Measurements from ENCODE around the gene HNRNPAB.
"Not testable (repeated sequence)": the region's sequence is repeated elsewhere in the genome, so short reads cannot be mapped to it uniquely, and the experiment has no call there.

The HNRNPAB gene

GRCh38 chr5:178186427-178186826 is 17.9 kb upstream of the HNRNPAB start:
- no peaks in the 10 kb centered on the region for H3K27me3 Mint-ChIP-seq
- DNase-seq (ENCODE audit: low spot score in 2 of 2): no peak
- ATAC-seq (replicated peaks; ENCODE audit: extremely low read depth, poor library complexity, severe bottlenecking): no peak
- H3K4me3 Mint-ChIP-seq: no peak overlapping the region
- no peaks in the 10 kb centered on the region for H3K9me3 Mint-ChIP-seq
- no peak overlapping the region for H3K27ac Mint-ChIP-seq (ENCODE audit: low read depth)
- no peaks in the 10 kb centered on the region for H3K4me1 Mint-ChIP-seq
- peaks cover 4% of the 10 kb centered on the region for H3K36me3 Mint-ChIP-seq (ENCODE audit: insufficient read depth)

- DNase-seq (ENCODE audit: low spot score in 2 of 2): no peak
- H3K36me3 Mint-ChIP-seq (ENCODE audit: insufficient read depth): peaks cover 3% of the 10 kb centered on the region
- no peak for ATAC-seq (replicated peaks; ENCODE audit: extremely low read depth, poor library complexity, severe bottlenecking)
- no peaks in the 10 kb centered on the region for H3K9me3 Mint-ChIP-seq
- no peak within 1 kb of the TSS for H3K27ac Mint-ChIP-seq (ENCODE audit: low read depth)
- H3K4me3 Mint-ChIP-seq: no peak within 1 kb of the TSS
- H3K27me3 Mint-ChIP-seq: no peaks in the 10 kb centered on the region
- peaks cover under 1% of the 10 kb centered on the region for H3K4me1 Mint-ChIP-seq
Measured at GRCh38 chr5:178187014-178187413, 17.3 kb upstream of the HNRNPAB start, which contains the start of gene GMCL2. GMCL2 (minus strand) TSS chr5:178187371; CDS start chr5:178187299, 72 bp downstream.

DNA sequence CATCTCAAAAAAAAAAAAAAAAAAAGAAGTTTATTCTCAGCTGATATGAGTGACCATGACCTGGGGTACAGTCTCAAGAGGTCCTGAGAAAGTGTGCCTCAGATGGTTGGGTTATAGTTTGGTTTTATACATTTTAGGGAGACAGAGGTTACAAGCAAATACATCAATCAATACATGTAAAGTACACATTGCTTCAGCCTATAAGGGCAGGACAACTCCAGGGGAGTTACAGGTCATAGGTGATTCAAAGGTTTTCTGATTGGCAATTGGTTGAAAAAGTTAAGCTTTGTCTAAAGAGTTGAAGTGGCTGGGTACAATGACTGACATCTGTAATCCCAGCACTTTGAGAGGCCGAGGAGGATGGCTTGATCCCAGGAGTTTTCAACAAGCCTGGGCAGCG is 14.9 kb upstream of the HNRNPAB start:
- ATAC-seq (replicated peaks; ENCODE audit: extremely low read depth, poor library complexity, severe bottlenecking): no peak
- no peaks in the 10 kb centered on the region for H3K27me3 Mint-ChIP-seq
- H3K27ac Mint-ChIP-seq (ENCODE audit: low read depth): no peak overlapping the region
- no peaks in the 10 kb centered on the region for H3K9me3 Mint-ChIP-seq
- H3K36me3 Mint-ChIP-seq (ENCODE audit: insufficient read depth): peaks cover 2% of the 10 kb centered on the region
- H3K4me3 Mint-ChIP-seq: no peak overlapping the region
- H3K4me1 Mint-ChIP-seq: peaks cover 24% of the 10 kb centered on the region
- no peak for DNase-seq (ENCODE audit: low spot score in 2 of 2)

DNA sequence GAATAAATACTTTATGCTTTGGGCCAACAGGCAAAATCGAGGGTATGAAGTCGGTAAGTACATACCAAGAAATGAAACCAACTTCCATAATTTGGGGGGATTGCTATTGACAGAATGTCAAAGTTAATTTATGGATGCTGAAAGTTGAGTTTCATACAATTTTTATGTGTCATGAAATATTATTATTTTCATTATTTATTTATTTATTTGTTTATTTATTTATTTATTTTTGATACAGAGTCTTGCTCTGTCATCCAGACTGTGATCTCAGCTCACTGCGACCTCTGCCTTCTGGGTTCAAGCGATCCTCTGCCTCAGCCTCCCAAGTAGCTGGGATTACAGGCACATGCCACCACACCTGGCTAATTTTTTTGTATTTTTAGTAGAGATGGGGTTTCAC is 12.7 kb upstream of the HNRNPAB start:
- no peaks in the 10 kb centered on the region for H3K9me3 Mint-ChIP-seq
- no peak for ATAC-seq (replicated peaks; ENCODE audit: extremely low read depth, poor library complexity, severe bottlenecking)
- DNase-seq (ENCODE audit: low spot score in 2 of 2): no peak
- H3K27ac Mint-ChIP-seq (ENCODE audit: low read depth): no peak overlapping the region
- H3K27me3 Mint-ChIP-seq: no peaks in the 10 kb centered on the region
- no peak overlapping the region for H3K4me3 Mint-ChIP-seq
- H3K4me1 Mint-ChIP-seq: peaks cover 31% of the 10 kb centered on the region
- H3K36me3 Mint-ChIP-seq (ENCODE audit: insufficient read depth): peaks cover 2% of the 10 kb centered on the region

DNA sequence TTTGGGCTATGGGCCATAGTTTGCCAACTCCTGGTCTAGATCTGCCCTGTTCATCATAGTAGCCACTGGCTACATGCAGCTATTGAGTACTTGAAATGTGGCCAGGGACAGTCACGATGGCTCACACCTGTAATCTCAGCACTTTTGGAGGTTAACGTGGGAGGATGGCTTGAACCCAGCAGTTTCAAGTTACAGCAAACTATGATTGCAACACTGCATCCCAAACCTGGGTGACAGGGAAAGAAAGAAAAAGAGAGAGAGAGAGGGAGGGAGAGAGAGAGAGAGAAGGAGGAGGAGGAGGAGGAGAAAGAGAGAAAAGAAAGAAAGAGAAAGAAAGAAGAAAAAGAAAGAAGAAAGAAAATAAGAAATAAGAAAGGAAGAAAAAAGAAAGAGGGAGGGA is 12.1 kb upstream of the HNRNPAB start:
- H3K27ac Mint-ChIP-seq (ENCODE audit: low read depth): no peak overlapping the region
- no peak for ATAC-seq (replicated peaks; ENCODE audit: extremely low read depth, poor library complexity, severe bottlenecking)
- H3K9me3 Mint-ChIP-seq: no peaks in the 10 kb centered on the region
- H3K4me3 Mint-ChIP-seq: peak overlapping the region; percentile 51
- H3K4me1 Mint-ChIP-seq: peaks cover 31% of the 10 kb centered on the region
- H3K36me3 Mint-ChIP-seq (ENCODE audit: insufficient read depth): peaks cover 2% of the 10 kb centered on the region
- no peak for DNase-seq (ENCODE audit: low spot score in 2 of 2)
- no peaks in the 10 kb centered on the region for H3K27me3 Mint-ChIP-seq

GRCh38 chr5:178192787-178193186 is 11.5 kb upstream of the HNRNPAB start:
- H3K4me3 Mint-ChIP-seq: peak overlapping the region; percentile 62
- peaks cover 31% of the 10 kb centered on the region for H3K4me1 Mint-ChIP-seq
- H3K36me3 Mint-ChIP-seq (ENCODE audit: insufficient read depth): peaks cover 2% of the 10 kb centered on the region
- DNase-seq (ENCODE audit: low spot score in 2 of 2) (no peak), ATAC-seq (replicated peaks; ENCODE audit: extremely low read depth, poor library complexity, severe bottlenecking) (no peak)
- H3K27ac Mint-ChIP-seq (ENCODE audit: low read depth): peak overlapping the region; percentile 34
- H3K9me3 Mint-ChIP-seq: no peaks in the 10 kb centered on the region
- no peaks in the 10 kb centered on the region for H3K27me3 Mint-ChIP-seq

- Mint-ChIP-seq H3K9me3 (no peaks in the 10 kb centered on the region), H3K27me3 (no peaks in the 10 kb centered on the region), H3K27ac (ENCODE audit: low read depth) (peak overlapping the region; percentile 34), H3K4me3 (peak overlapping the region; percentile 62), H3K4me1 (peaks cover 31% of the 10 kb centered on the region), H3K36me3 (ENCODE audit: insufficient read depth) (peaks cover 2% of the 10 kb centered on the region)
- ATAC-seq (replicated peaks; ENCODE audit: extremely low read depth, poor library complexity, severe bottlenecking): peak; percentile 83
- no peak for DNase-seq (ENCODE audit: low spot score in 2 of 2)
Measured at GRCh38 chr5:178193251-178193809, 11.0 kb upstream of the HNRNPAB start.

GRCh38 chr5:178194026-178194425 is 10.3 kb upstream of the HNRNPAB start:
- Mint-ChIP-seq H3K4me1 (peaks cover 31% of the 10 kb centered on the region), H3K9me3 (no peaks in the 10 kb centered on the region), H3K4me3 (peak overlapping the region; percentile 64), H3K36me3 (ENCODE audit: insufficient read depth) (no peaks in the 10 kb centered on the region), H3K27ac (ENCODE audit: low read depth) (no peak overlapping the region), H3K27me3 (no peaks in the 10 kb centered on the region)
- no peak for ATAC-seq (replicated peaks; ENCODE audit: extremely low read depth, poor library complexity, severe bottlenecking)
- no peak for DNase-seq (ENCODE audit: low spot score in 2 of 2)

DNA sequence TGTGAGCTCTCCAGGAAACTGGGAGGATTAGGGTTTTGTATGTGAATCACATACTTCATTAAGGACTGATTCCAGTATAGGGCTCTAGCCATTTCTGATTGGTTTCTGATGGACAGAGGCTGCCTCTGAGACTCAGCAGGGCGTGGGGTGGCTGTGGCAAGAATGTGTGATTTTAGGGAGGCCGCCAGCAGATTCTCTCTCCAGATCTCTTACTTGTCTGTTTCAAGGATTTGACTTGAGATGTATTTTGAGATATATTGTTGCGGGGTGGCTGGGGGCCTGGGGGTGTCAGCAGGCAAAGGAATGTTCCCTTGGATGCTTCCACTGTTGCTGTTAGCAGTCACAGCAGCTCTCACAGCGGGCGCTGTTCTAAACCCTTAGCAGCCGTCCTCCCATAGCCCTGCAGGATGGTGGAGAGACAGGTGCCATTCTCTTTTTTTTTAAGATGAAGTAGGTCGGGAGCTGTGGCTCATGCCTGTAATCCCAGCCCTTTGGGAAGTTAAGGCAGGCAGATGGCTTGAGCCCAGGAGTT is 8.0 kb upstream of the HNRNPAB start:
- H3K4me1 Mint-ChIP-seq: peaks cover 31% of the 10 kb centered on the region
- DNase-seq (ENCODE audit: low spot score in 2 of 2): no peak
- H3K9me3 Mint-ChIP-seq: no peaks in the 10 kb centered on the region
- H3K27ac Mint-ChIP-seq (ENCODE audit: low read depth): no peak overlapping the region
- ATAC-seq (replicated peaks; ENCODE audit: extremely low read depth, poor library complexity, severe bottlenecking): no peak
- no peaks in the 10 kb centered on the region for H3K36me3 Mint-ChIP-seq (ENCODE audit: insufficient read depth)
- no peaks in the 10 kb centered on the region for H3K27me3 Mint-ChIP-seq
- H3K4me3 Mint-ChIP-seq: no peak overlapping the region

DNA sequence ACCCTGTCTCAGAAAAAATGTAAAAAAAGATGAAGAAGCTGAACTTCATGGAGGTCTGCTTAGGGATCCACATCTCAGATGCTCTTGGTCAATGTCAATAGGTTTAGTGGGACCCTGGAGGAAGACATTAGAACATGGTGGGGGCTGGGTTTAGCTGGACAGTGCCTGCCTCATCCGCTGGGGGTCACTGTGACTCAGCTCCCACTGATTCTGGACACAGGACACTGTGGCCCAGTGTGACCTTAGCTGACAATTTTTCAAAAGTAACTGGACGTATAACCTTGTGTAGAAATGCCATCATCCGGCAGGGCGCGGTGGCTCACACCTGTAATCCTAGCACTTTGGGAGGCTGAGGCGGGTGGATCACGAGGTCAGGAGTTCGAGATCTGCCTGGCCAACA is 7.3 kb upstream of the HNRNPAB start:
- H3K27ac Mint-ChIP-seq (ENCODE audit: low read depth): no peak overlapping the region
- H3K4me1 Mint-ChIP-seq: peaks cover 31% of the 10 kb centered on the region
- no peaks in the 10 kb centered on the region for H3K27me3 Mint-ChIP-seq
- H3K4me3 Mint-ChIP-seq: no peak overlapping the region
- ATAC-seq (replicated peaks; ENCODE audit: extremely low read depth, poor library complexity, severe bottlenecking) (no peak), DNase-seq (ENCODE audit: low spot score in 2 of 2) (no peak)
- no peaks in the 10 kb centered on the region for H3K9me3 Mint-ChIP-seq
- H3K36me3 Mint-ChIP-seq (ENCODE audit: insufficient read depth): no peaks in the 10 kb centered on the region

GRCh38 chr5:178198151-178198550 is 6.2 kb upstream of the HNRNPAB start:
- H3K36me3 Mint-ChIP-seq (ENCODE audit: insufficient read depth); H3K27ac Mint-ChIP-seq (ENCODE audit: low read depth); H3K9me3 Mint-ChIP-seq; H3K27me3 Mint-ChIP-seq; H3K4me3 Mint-ChIP-seq; ATAC-seq (replicated peaks; ENCODE audit: extremely low read depth, poor library complexity, severe bottlenecking); DNase-seq (ENCODE audit: low spot score in 2 of 2): not testable (repeated sequence)
- peaks cover 19% of the 10 kb centered on the region for H3K4me1 Mint-ChIP-seq

DNA sequence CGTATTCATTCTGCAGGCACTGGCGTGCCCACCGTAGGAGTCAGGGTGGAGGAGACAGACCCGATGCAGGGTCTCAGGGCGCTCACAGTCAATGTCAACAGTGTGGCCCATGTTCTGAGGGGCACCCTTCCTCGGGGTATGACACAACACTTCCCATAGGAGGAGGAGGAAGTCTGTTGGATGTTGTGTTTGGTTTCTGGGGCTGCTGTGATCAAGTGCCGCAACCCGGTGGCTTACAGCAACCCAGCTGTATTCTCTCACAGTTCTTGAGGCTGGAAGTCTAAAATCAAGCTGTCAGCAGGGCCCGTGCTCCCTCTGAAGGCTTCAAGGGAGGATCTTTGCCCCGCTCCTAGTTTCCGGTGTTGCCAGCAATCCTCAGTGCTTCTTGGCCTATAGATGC is 5.6 kb upstream of the HNRNPAB start:
- DNase-seq (ENCODE audit: low spot score in 2 of 2) (no peak), ATAC-seq (replicated peaks; ENCODE audit: extremely low read depth, poor library complexity, severe bottlenecking) (no peak)
- Mint-ChIP-seq H3K9me3 (no peaks in the 10 kb centered on the region), H3K4me1 (peaks cover 14% of the 10 kb centered on the region), H3K4me3 (no peak overlapping the region), H3K27me3 (no peaks in the 10 kb centered on the region), H3K36me3 (ENCODE audit: insufficient read depth) (peaks cover 1% of the 10 kb centered on the region), H3K27ac (ENCODE audit: low read depth) (no peak overlapping the region)

DNA sequence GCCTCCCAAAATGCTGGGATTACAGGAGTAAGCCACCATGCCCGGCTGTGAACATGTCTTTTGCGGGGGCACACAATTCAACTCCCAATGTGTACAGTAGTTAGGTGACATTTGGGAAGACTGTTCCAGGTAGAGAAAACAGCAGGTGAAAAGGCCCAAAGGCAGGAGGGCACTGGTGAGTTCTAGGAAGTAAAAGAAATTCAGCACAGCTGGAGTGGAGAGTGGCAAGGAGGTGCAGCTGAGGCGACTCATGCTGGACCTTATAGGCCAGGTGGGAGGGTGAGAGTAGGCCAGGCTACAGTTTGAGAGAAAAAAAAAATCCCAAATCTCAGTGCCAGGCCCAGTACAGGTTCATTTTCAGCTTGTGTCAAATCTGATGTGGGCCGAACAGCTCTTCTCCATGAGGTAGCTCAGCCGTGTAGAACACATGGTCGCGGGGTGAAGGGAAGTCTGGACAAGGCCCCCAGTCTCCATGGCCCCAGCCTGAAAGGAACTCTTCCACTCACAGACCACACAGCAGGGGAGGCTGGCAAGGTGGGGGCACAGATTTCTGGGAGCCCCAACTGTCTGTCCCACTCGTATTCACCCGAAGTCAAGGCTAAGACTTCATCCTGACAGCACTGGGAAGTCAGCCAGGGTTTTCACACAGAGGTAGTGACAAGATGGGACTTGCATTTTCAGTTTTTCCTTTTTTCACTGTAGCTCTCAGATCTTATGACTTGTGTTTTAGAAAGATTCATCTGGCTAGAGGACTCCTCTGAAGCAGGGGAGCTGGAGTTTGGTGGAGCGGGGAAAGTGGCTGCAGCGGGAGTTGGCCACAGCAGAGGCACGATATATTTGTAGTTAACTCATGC is 4.5 kb upstream of the HNRNPAB start:
- Mint-ChIP-seq H3K4me1 (peaks cover 9% of the 10 kb centered on the region), H3K27me3 (no peaks in the 10 kb centered on the region), H3K9me3 (no peaks in the 10 kb centered on the region), H3K27ac (ENCODE audit: low read depth) (no peak overlapping the region), H3K4me3 (no peak overlapping the region), H3K36me3 (ENCODE audit: insufficient read depth) (peaks cover 10% of the 10 kb centered on the region)
- no peak for DNase-seq (ENCODE audit: low spot score in 2 of 2)
- ATAC-seq (replicated peaks; ENCODE audit: extremely low read depth, poor library complexity, severe bottlenecking): no peak
